Measurements from ENCODE around the gene ZNRF3.

DNA sequence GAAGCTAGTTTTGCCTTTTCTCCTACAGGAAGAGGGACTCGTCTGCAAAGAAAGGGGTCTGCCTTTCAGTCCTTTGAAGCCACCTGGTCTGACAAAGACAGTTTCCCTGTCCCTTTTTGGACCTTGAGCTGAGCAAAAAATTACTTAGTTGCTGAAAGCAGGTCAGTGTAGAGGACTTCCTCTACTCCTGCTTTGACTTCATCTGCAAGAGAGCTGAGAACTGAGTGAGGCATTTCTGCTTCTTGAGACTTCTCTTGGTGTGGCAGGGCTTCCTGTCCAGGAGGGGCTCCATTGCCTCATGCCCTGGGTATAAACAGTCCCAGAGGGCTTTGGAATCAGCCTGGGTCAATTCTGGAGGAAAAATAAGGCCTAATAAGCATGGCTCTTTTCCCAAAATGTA lies 73.1 kb downstream of the ZNRF3 start:
- TF ChIP-seq, protein P1, sequence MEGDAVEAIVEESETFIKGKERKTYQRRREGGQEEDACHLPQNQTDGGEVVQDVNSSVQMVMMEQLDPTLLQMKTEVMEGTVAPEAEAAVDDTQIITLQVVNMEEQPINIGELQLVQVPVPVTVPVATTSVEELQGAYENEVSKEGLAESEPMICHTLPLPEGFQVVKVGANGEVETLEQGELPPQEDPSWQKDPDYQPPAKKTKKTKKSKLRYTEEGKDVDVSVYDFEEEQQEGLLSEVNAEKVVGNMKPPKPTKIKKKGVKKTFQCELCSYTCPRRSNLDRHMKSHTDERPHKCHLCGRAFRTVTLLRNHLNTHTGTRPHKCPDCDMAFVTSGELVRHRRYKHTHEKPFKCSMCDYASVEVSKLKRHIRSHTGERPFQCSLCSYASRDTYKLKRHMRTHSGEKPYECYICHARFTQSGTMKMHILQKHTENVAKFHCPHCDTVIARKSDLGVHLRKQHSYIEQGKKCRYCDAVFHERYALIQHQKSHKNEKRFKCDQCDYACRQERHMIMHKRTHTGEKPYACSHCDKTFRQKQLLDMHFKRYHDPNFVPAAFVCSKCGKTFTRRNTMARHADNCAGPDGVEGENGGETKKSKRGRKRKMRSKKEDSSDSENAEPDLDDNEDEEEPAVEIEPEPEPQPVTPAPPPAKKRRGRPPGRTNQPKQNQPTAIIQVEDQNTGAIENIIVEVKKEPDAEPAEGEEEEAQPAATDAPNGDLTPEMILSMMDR (IDR thresholded peaks at IDR 0.05; ENCODE audit: insufficient read depth, low read depth, low read length) = no peak
- TF ChIP-seq EZH2 (IDR thresholded peaks at IDR 0.05; ENCODE audit: insufficient read depth, low read length) = no peak
